ENCODE results near the gene CCDC91. TPM values are rescaled to one million over a fixed set of nuclear protein-coding genes. Genes with fewer than 3 reads are reported as not detected.
"Not testable (repeated sequence)": the region's sequence is repeated elsewhere in the genome, so short reads cannot be mapped to it uniquely, and the experiment has no call there.

Gene CCDC91
- polyA plus RNA-seq, 1 donor (not counting 4 experiments of a cell fraction or from before 2014, with no cell fraction given), result 26.5 TPM

DNA sequence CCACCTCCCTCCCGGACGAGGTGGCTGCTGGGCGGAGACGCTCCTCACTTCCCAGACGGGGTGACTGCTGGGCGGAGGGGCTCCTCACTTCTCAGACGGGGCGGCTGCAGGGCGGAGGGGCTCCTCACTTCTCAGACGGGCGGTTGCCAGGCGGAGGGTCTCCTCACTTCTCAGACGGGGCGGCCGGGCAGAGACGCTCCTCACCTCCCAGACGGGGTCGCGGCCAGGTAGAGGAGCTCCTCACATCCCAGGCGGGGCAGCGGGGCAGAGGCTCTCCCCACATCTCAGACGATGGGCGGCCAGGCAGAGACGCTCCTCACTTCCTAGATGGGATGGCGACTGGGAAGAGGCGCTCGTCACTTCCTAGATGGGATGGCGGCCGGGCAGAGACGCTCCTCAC lies 10.9 kb downstream of the CCDC91 start:
- H2AFZ ChIP-seq (ENCODE audit: control insufficient read depth, low read length); H3K9me1 ChIP-seq (ENCODE audit: control insufficient read depth, extremely low read depth, insufficient read depth, low read length); FAIRE-seq; H3K27ac ChIP-seq (ENCODE audit: control insufficient read depth, insufficient read depth, low read length); H3K4me1 ChIP-seq (ENCODE audit: control insufficient read depth, extremely low read depth, insufficient read depth, low read length); DNase-seq (ENCODE audit: low read depth, low spot score); H3K9ac ChIP-seq (ENCODE audit: control insufficient read depth, extremely low read depth, insufficient read depth, low read length); H4K20me1 ChIP-seq (ENCODE audit: control insufficient read depth, extremely low read depth, insufficient read depth, low read length); H3K4me3 ChIP-seq (ENCODE audit: control insufficient read depth in 2 of 3, extremely low read depth in 1 of 3, insufficient read depth in 2 of 3, low read depth in 1 of 3, low read length in 3 of 3); H3K36me3 ChIP-seq (ENCODE audit: control insufficient read depth in 2 of 2, extremely low read depth in 1 of 2, insufficient read depth in 2 of 2, low read length in 2 of 2); H3K9me3 ChIP-seq (ENCODE audit: control insufficient read depth, low read depth, low read length); H3K27me3 ChIP-seq (ENCODE audit: control insufficient read depth, extremely low read depth, insufficient read depth, low read length); H3K4me2 ChIP-seq (ENCODE audit: control insufficient read depth, extremely low read depth, insufficient read depth, low read depth, low read length); dilution Hi-C loops (cut with MboI; ENCODE audit: extremely low pct_ligation_motif_present, low sequenced_read_pairs): not testable (repeated sequence)
- H3K79me2 ChIP-seq (ENCODE audit: control insufficient read depth, insufficient read depth, low read length), result peaks cover 16% of the 10 kb centered on the region

DNA sequence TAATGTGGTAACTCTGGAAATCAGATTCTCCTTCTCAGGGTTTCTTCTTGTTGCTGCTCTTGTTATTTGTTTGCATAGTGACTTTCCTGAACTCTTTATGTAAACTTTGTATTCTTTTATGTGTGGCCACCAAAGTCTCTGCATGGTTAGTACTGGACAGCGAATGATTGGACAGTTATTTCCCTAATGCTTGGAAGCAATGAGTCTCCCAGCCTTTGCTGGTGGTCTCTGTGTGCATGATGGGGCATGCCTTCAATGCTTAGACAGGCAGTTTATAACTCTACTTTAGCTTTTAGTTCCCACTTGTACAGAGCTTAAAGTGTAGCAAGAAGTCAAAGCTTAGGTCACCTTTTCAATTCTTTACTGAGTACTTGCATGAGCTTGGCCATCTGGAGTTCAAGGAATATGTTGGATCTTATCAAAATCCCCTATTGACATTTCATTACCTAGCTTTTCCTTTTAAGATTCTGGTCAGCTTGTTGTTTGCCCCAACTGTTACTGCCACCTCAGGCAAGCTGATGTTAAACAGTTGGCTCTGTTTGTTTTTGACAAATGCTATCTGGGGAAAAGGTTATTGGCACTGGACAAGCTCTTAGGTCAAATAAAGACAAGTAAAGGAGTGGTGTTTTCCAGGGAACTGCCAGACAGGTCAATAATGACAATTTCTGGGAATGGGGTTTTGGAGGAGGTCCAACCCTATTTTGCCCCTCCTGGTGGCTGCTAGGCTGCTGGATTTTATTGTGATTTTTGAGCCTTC lies 12.3 kb downstream of the CCDC91 start:
- FAIRE-seq, result peak; percentile 29
- TF ChIP-seq, protein P1, sequence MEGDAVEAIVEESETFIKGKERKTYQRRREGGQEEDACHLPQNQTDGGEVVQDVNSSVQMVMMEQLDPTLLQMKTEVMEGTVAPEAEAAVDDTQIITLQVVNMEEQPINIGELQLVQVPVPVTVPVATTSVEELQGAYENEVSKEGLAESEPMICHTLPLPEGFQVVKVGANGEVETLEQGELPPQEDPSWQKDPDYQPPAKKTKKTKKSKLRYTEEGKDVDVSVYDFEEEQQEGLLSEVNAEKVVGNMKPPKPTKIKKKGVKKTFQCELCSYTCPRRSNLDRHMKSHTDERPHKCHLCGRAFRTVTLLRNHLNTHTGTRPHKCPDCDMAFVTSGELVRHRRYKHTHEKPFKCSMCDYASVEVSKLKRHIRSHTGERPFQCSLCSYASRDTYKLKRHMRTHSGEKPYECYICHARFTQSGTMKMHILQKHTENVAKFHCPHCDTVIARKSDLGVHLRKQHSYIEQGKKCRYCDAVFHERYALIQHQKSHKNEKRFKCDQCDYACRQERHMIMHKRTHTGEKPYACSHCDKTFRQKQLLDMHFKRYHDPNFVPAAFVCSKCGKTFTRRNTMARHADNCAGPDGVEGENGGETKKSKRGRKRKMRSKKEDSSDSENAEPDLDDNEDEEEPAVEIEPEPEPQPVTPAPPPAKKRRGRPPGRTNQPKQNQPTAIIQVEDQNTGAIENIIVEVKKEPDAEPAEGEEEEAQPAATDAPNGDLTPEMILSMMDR (optimal IDR thresholded peaks at IDR 0.05 in 1 of 3, IDR thresholded peaks at IDR 0.05 in 1 of 3, conservative IDR thresholded peaks at IDR 0.05 in 1 of 3; ENCODE audit: extremely low read depth in 1 of 3, insufficient read depth in 2 of 3, low read length in 3 of 3), result no peak
- TF ChIP-seq EZH2 (IDR thresholded peaks at IDR 0.05; ENCODE audit: low read length), result no peak

DNA sequence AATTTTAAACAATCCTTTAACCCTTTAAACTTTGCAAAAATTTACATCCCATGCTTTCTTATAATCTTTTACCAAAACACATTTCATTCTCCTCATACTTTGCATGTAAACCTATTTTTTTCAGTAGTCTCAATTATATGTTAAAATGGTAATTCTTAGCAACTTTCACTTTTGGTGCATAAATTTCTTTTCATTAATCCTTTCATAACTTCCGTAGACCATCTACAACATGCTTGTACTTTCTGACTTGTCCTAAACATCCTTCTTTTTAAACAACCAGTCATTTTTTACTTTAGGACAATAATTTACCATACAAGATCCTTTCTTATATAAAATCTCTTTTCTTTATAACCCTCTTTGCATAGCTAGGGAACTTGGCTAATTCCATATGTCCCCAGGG lies 19.5 kb downstream of the CCDC91 start:
- Histone ChIP-seq H2AFZ (ENCODE audit: control insufficient read depth, low read length) (no peak overlapping the region), H3K9me1 (ENCODE audit: control insufficient read depth, extremely low read depth, insufficient read depth, low read length) (no peaks in the 10 kb centered on the region), H4K20me1 (ENCODE audit: control insufficient read depth, extremely low read depth, insufficient read depth, low read length) (no peaks in the 10 kb centered on the region), H3K36me3 (ENCODE audit: control insufficient read depth in 2 of 2, extremely low read depth in 1 of 2, insufficient read depth in 2 of 2, low read length in 2 of 2) (peaks cover 0 to 2% of the 10 kb centered on the region in 2 experiments), H3K79me2 (ENCODE audit: control insufficient read depth, insufficient read depth, low read length) (peaks cover 2% of the 10 kb centered on the region), H3K4me2 (ENCODE audit: control insufficient read depth, extremely low read depth, insufficient read depth, low read depth, low read length) (no peak overlapping the region), H3K27me3 (ENCODE audit: control insufficient read depth, extremely low read depth, insufficient read depth, low read length) (no peaks in the 10 kb centered on the region), H3K9me3 (ENCODE audit: control insufficient read depth, low read depth, low read length) (no peaks in the 10 kb centered on the region), H3K4me3 (ENCODE audit: control insufficient read depth in 2 of 3, extremely low read depth in 1 of 3, insufficient read depth in 2 of 3, low read depth in 1 of 3, low read length in 3 of 3) (no peak overlapping the region), H3K4me1 (ENCODE audit: control insufficient read depth, extremely low read depth, insufficient read depth, low read length) (no peaks in the 10 kb centered on the region), H3K27ac (ENCODE audit: control insufficient read depth, insufficient read depth, low read length) (no peak overlapping the region), H3K9ac (ENCODE audit: control insufficient read depth, extremely low read depth, insufficient read depth, low read length) (no peak overlapping the region)
- TF ChIP-seq, protein P1 (optimal IDR thresholded peaks at IDR 0.05 in 1 of 3, IDR thresholded peaks at IDR 0.05 in 1 of 3, conservative IDR thresholded peaks at IDR 0.05 in 1 of 3; ENCODE audit: extremely low read depth in 1 of 3, insufficient read depth in 2 of 3, low read length in 3 of 3), result no peak
- TF ChIP-seq EZH2 (IDR thresholded peaks at IDR 0.05; ENCODE audit: low read length), result no peak
- DNase-seq (ENCODE audit: low read depth, low spot score) (no peak), FAIRE-seq (no peak)
- dilution Hi-C loops (cut with MboI; ENCODE audit: extremely low pct_ligation_motif_present, low sequenced_read_pairs), result no loop called here

More for the DNA sequence above, 12.3 kb downstream of the CCDC91 start:
- no peaks in the 10 kb centered on the region for H3K9me1 ChIP-seq (ENCODE audit: control insufficient read depth, extremely low read depth, insufficient read depth, low read length)
- no peak overlapping the region for H2AFZ ChIP-seq (ENCODE audit: control insufficient read depth, low read length)
- no peak overlapping the region for H3K27ac ChIP-seq (ENCODE audit: control insufficient read depth, insufficient read depth, low read length)
- H3K4me3 ChIP-seq (ENCODE audit: control insufficient read depth in 2 of 3, extremely low read depth in 1 of 3, insufficient read depth in 2 of 3, low read depth in 1 of 3, low read length in 3 of 3), result no peak overlapping the region
- dilution Hi-C loops (cut with MboI; ENCODE audit: extremely low pct_ligation_motif_present, low sequenced_read_pairs), result no loop called here
- no peak overlapping the region for H3K9ac ChIP-seq (ENCODE audit: control insufficient read depth, extremely low read depth, insufficient read depth, low read length)
- H4K20me1 ChIP-seq (ENCODE audit: control insufficient read depth, extremely low read depth, insufficient read depth, low read length), result no peaks in the 10 kb centered on the region
- no peaks in the 10 kb centered on the region for H3K27me3 ChIP-seq (ENCODE audit: control insufficient read depth, extremely low read depth, insufficient read depth, low read length)
- no peaks in the 10 kb centered on the region for H3K36me3 ChIP-seq (ENCODE audit: control insufficient read depth in 2 of 2, extremely low read depth in 1 of 2, insufficient read depth in 2 of 2, low read length in 2 of 2)
- H3K9me3 ChIP-seq (ENCODE audit: control insufficient read depth, low read depth, low read length), result no peaks in the 10 kb centered on the region
- DNase-seq (ENCODE audit: low read depth, low spot score), result no peak
- H3K4me2 ChIP-seq (ENCODE audit: control insufficient read depth, extremely low read depth, insufficient read depth, low read depth, low read length), result no peak overlapping the region
- peaks cover 10% of the 10 kb centered on the region for H3K79me2 ChIP-seq (ENCODE audit: control insufficient read depth, insufficient read depth, low read length)
- H3K4me1 ChIP-seq (ENCODE audit: control insufficient read depth, extremely low read depth, insufficient read depth, low read length), result no peaks in the 10 kb centered on the region
